Stimulated activated CD8-positive, alpha-beta memory T cell treated with anti-CD3 and anti-CD28 coated beads, Interleukin-15, amount 100 ng/mL, for 4 hours (primary cell): Measurements from ENCODE around the gene TEX50.
"Not testable (repeated sequence)": the region's sequence is repeated elsewhere in the genome, so short reads cannot be mapped to it uniquely, and the experiment has no call there.

ENCODE experiments used
- DNase-seq, 2 donors: peaks; one replicate each; pipeline ENCODE4 v3.0.0-alpha.2; 2020; ENCODE audit warnings: low read depth in 2 of 2

The TEX50 gene

DNA sequence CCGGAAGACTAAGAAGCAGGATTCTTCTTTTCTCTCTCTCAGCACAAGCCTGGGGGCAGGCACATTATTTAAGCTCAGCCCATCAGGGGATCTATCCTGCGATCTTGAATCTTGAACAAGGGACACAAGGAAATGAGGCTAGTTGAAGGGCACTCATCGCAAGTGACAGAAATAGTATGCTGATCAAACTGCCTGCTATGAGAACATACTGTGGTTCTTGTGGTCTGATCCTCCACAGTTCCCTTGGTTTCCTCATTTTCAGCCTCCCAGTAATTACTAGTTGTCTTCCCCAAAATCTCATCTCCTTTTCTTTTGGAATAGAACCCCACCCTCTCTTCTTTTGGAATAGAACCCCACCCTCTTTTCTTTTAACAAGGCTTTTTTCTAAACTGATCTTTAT, 28.0 kb downstream of the TEX50 start:
- DNase-seq, result no peak

- DNase-seq, result no peak
These were observed 31.5 kb downstream of the TEX50 start for GRCh38 chr1:173666646-173667045.

GRCh38 chr1:173669491-173669941, 34.4 kb downstream of the TEX50 start, which contains the start of gene ANKRD45:
Gene ANKRD45 (minus strand): TSS chr1:173669851. CDS start chr1:173659418, 10,433 bp downstream.
- DNase-seq, result no peak

- DNase-seq, result not testable (repeated sequence)
These were observed 39.4 kb downstream of the TEX50 start for GRCh38 chr1:173674496-173674895.

- DNase-seq, result not testable (repeated sequence)
These were observed 45.0 kb downstream of the TEX50 start for GRCh38 chr1:173680152-173680551.

GRCh38 chr1:173682184-173682583, 47.0 kb downstream of the TEX50 start:
- no peak for DNase-seq

- not testable (repeated sequence) for DNase-seq
These were observed 48.7 kb downstream of the TEX50 start for GRCh38 chr1:173683838-173684237.

DNA sequence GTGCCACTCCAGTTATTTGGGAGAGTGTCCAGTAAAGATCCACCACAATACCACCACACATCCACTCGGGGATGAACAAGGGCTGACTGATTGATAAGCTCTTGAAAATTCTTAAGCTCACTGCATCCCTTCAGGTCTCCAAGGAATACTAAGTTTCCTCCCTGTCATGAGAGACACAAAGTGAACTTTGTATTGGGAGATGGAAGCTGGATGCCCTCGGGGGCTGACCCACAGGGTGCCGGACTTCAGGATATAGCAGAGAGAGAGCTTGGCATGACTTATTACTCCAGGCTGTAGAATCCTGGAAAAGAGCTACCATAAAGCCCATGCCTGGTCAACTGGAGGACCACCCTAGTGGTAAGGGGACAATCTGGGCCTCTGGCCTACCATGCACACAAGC, 50.0 kb downstream of the TEX50 start:
- DNase-seq, result not testable (repeated sequence)
